Uterus (tissue), 4 donors: ENCODE results near the gene GRK3. TPM values are rescaled to one million over a fixed set of nuclear protein-coding genes. Genes with fewer than 3 reads are reported as not detected.

Experiments
- DNase-seq, 2 donors: peaks; one replicate each; pipeline ENCODE4 v3.0.0-alpha.2; 2019 to 2020
- H3K27ac ChIP-seq, 2 donors: fragments of 200-600 bp; sonication (generic); 1 replicate in 1 of 2; 2 replicates in 1 of 2; pipeline ENCODE4 v1.5.1; 2016 to 2018
- H3K27me3 ChIP-seq, 2 donors: fragments of 200-600 bp; sonication (generic); one replicate each; pipeline ENCODE4 v1.5.1; 2018 to 2019; ENCODE audit warnings: control low read depth in 1 of 2
- H3K36me3 ChIP-seq, 2 donors: fragments of 200-600 bp; sonication (generic); one replicate each; pipeline ENCODE4 v1.5.1; 2019; ENCODE audit warnings: control low read depth in 1 of 2
- H3K4me1 ChIP-seq, 2 donors: fragments of 200-600 bp; sonication (generic); one replicate each; pipeline ENCODE4 v1.5.1; 2018 to 2019; ENCODE audit warnings: control low read depth in 1 of 2
- H3K4me3 ChIP-seq, 2 donors: fragments of 200-600 bp; sonication (generic); 1 replicate in 1 of 2; 2 replicates in 1 of 2; pipeline ENCODE4 v1.5.1; 2018 to 2019; ENCODE audit warnings: mild to moderate bottlenecking in 1 of 2
- H3K9me3 ChIP-seq, 2 donors: fragments of 200-600 bp; sonication (generic); one replicate each; pipeline ENCODE4 v1.5.1; 2019; ENCODE audit warnings: control low read depth in 1 of 2
- POLR2A ChIP-seq, 2 donors: fragments of 450-650 bp; IDR thresholded peaks; one replicate each; pipeline ENCODE4 v1.6.1; 2016; ENCODE audit warnings: antibody characterized with exemption in 2 of 2, mild to moderate bottlenecking in 1 of 2, moderate library complexity in 1 of 2
- intact Hi-C: fragments of 100-400 bp; cut with DNase I; formaldehyde crosslinking; loops from one replicate; pipeline ENCODE4 v1.15.1; 2023; ENCODE audit warnings: low total_unique reads
- small RNA-seq: library from RNA; depleted of rRNA; stranded (forward); fragments of <200 nt; gene quantifications from one replicate; pipeline ENCODE3, GENCODE V24; 2016
- total RNA-seq, 4 donors: library from RNA; depleted of rRNA in 3 of 4; stranded (reverse); fragments of >200 nt in 3 of 4; gene quantifications; one replicate each; pipeline versions ENCODE4 v1.1.0 to v1.2.4, GENCODE V29; 2014 to 2023
- TF ChIP-seq, protein P1 (sequence below), 4 experiments: fragments of 200-600 bp in 2 of 4; fragments of 450-650 bp in 2 of 4; sonication (generic) in 2 of 4; IDR thresholded peaks; one replicate each; pipeline ENCODE4 v1.5.1; 2016 to 2019; ENCODE audit warnings: antibody characterized with exemption in 4 of 4, mild to moderate bottlenecking in 2 of 4, moderate library complexity in 1 of 4
- donor health status: DM: yes; HTN: yes; CAD: no.

The GRK3 gene
- total RNA-seq, 4 donors from 2014 or later, result 1.3 to 15.8 (median 8.9) TPM

DNA sequence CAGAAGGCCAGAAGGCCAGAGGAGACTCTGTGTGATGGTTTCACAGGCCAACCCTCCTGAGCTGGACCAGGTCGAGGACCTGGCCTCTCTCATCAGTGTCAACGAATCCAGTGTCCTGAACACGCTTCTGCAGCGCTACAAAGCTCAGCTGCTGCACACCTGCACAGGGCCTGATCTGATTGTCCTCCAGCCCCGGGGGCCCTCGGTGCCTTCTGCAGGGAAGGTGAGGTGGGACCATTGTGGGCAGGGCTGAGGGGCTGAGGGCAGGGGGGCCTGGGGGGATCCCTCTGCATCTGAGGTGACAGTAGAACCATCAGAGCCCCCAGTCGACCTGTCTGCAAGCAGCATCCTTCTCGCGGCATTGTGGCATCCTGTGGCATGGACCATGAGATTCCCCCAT is 207.8 kb downstream of the GRK3 start:
- intact Hi-C loops, result no loop called here
- H3K36me3 ChIP-seq, result no peaks in the 10 kb centered on the region

DNA sequence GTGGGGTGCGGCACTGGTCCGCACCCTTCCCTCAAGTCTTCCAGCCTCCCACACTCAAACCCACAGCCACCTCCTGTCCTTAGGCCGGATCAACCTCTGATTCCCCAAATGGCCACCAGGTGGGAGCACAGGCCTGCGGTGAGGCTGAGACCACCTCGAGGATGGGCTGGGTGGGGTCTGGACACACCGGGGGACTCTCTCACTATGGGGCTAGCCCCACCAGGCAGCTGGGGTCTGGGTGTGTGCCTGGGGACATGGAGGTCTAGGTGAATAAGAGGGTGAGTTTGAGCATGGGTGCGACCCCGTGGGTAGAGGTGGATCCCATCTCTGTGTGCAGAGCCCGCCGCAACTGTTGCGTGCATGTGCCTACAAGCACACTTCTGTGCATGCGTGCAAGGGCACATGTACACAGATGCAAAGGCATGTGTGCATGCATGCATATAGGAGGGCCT is 210.1 kb downstream of the GRK3 start:
- no peaks in the 10 kb centered on the region for H3K36me3 ChIP-seq
- H3K4me1 ChIP-seq, result no peaks in the 10 kb centered on the region
- H3K27me3 ChIP-seq, result no peaks in the 10 kb centered on the region
- no peaks in the 10 kb centered on the region for H3K9me3 ChIP-seq
- intact Hi-C loops, result no loop called here
- TF ChIP-seq, protein P1, sequence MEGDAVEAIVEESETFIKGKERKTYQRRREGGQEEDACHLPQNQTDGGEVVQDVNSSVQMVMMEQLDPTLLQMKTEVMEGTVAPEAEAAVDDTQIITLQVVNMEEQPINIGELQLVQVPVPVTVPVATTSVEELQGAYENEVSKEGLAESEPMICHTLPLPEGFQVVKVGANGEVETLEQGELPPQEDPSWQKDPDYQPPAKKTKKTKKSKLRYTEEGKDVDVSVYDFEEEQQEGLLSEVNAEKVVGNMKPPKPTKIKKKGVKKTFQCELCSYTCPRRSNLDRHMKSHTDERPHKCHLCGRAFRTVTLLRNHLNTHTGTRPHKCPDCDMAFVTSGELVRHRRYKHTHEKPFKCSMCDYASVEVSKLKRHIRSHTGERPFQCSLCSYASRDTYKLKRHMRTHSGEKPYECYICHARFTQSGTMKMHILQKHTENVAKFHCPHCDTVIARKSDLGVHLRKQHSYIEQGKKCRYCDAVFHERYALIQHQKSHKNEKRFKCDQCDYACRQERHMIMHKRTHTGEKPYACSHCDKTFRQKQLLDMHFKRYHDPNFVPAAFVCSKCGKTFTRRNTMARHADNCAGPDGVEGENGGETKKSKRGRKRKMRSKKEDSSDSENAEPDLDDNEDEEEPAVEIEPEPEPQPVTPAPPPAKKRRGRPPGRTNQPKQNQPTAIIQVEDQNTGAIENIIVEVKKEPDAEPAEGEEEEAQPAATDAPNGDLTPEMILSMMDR (IDR thresholded peaks at IDR 0.05), result peak in 2 of 4 experiments; percentile 15
- TF ChIP-seq POLR2A (IDR thresholded peaks at IDR 0.05), result no peak
- H3K27ac ChIP-seq, result no peak overlapping the region
- no peak for DNase-seq
- no peak overlapping the region for H3K4me3 ChIP-seq

More for the DNA sequence above, 207.8 kb downstream of the GRK3 start:
- no peaks in the 10 kb centered on the region for H3K4me1 ChIP-seq
- DNase-seq, result no peak
- H3K27me3 ChIP-seq, result no peaks in the 10 kb centered on the region
- H3K9me3 ChIP-seq, result no peaks in the 10 kb centered on the region
- no peak overlapping the region for H3K27ac ChIP-seq
- no peak overlapping the region for H3K4me3 ChIP-seq
- TF ChIP-seq POLR2A (IDR thresholded peaks at IDR 0.05), result no peak
- TF ChIP-seq, protein P1 (IDR thresholded peaks at IDR 0.05), result no peak

DNA sequence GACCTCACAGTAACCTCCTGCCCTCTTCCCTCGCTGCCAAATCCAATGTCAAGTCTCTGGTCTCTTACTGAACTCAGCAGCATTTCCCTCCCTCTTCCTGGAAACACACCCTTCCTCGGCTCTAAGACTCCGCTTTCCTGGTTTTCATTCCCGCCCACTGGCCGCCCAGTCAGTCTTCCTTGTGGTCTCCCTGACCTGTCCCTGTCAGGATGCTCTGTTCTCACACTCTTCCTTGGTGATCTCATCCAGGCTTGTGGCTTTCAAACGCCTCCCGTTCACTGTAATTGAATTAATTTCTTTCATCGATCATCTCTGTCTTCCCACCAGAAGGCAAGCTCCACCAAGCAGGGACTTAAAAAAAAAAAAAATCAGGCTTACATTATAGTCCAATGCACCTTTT is 211.1 kb downstream of the GRK3 start:
- intact Hi-C loops, result no loop called here

DNA sequence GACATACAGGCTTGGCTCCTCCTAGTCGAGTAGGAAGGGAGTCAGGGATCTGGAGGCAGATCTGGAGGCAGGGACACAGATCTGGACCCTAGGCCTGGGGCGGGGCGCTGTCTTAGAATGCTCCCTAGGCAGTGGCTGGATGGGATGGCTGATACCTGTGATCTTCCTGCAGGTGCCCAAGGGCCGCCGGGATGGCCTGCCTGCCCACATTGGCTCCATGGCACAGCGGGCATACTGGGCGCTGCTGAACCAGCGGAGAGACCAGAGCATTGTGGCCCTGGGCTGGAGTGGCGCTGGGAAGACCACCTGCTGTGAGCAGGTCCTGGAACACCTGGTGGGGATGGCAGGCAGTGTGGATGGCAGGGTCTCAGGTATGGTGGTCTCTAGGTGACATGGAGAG is 212.9 kb downstream of the GRK3 start:
- DNase-seq, result no peak
- intact Hi-C loops, result no loop called here

More for the DNA sequence above, 211.1 kb downstream of the GRK3 start:
- Histone ChIP-seq H3K27ac (no peak overlapping the region), H3K4me1 (no peaks in the 10 kb centered on the region), H3K9me3 (no peaks in the 10 kb centered on the region), H3K27me3 (no peaks in the 10 kb centered on the region), H3K36me3 (no peaks in the 10 kb centered on the region), H3K4me3 (no peak overlapping the region)
- DNase-seq, result no peak
- TF ChIP-seq, protein P1 (IDR thresholded peaks at IDR 0.05), result no peak
- no peak for TF ChIP-seq POLR2A (IDR thresholded peaks at IDR 0.05)

DNA sequence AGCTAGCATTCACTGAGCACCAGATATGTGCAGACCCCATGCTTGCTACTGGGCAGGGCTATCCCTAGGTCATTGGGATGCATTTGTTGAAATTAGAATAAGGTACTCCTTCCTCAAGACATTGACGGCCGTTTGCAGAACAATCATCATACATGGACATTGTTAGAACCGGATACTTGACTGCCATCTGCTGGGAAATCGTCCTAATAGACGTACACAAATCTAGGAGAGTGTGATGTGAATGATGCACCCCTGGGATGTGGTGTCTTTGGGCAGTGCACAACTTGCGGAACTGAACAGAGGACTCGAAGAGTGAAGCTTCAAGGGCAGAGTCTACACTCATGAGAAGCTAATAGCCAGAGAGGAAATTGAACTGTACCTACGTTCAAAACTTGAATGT is 213.4 kb downstream of the GRK3 start:
- intact Hi-C loops, result no loop called here
- Histone ChIP-seq H3K36me3 (no peaks in the 10 kb centered on the region), H3K4me3 (no peak overlapping the region), H3K27ac (no peak overlapping the region), H3K27me3 (no peaks in the 10 kb centered on the region), H3K4me1 (no peaks in the 10 kb centered on the region), H3K9me3 (no peaks in the 10 kb centered on the region)
- TF ChIP-seq, protein P1 (IDR thresholded peaks at IDR 0.05), result no peak
- no peak for TF ChIP-seq POLR2A (IDR thresholded peaks at IDR 0.05)
- no peak for DNase-seq

More for the DNA sequence above, 212.9 kb downstream of the GRK3 start:
- Histone ChIP-seq H3K4me3 (no peak overlapping the region), H3K27ac (no peak overlapping the region), H3K9me3 (no peaks in the 10 kb centered on the region), H3K4me1 (no peaks in the 10 kb centered on the region), H3K27me3 (no peaks in the 10 kb centered on the region), H3K36me3 (no peaks in the 10 kb centered on the region)
- TF ChIP-seq, protein P1 (IDR thresholded peaks at IDR 0.05), result no peak
- TF ChIP-seq POLR2A (IDR thresholded peaks at IDR 0.05), result no peak

Small RNA genes within 50 kb of the gene (small RNA-seq; reads per million reads assigned to genes)
- gene RNA5SP494, result not detected

Other genes with a start within 250 kb of the GRK3 start
- gene MYO18B, start 177.5 kb downstream of the GRK3 start, total RNA-seq, result under 1 TPM in 2 of 4 donors, not detected in 2; 0.41 to 0.43 TPM